K562 (cell line): Measurements from ENCODE around the gene EIF3I. TPM values are rescaled to one million over a fixed set of nuclear protein-coding genes. Genes with fewer than 3 reads are reported as not detected.

Experiments used
- CEBPG ChIP-seq, 3 experiments: fragments of 200-800 bp in 1 of 3; sonication (Bioruptor generic) in 1 of 3; sonication (generic) in 1 of 3; formaldehyde crosslinking in 1 of 3; IDR thresholded peaks in 2 of 3; conservative IDR thresholded peaks in 1 of 3; 2 replicates each; pipeline versions ENCODE4 v1.6.1 to v1.8.0; 2016 to 2022; ENCODE audit warnings: missing compliant biosample characterization in 2 of 3, missing genetic modification characterization in 2 of 3, mild to moderate bottlenecking in 1 of 3, missing genetic modification reagents in 1 of 3
- CHAMP1 ChIP-seq: fragments of 450-650 bp; IDR thresholded peaks from 2 replicates; pipeline ENCODE4 v1.6.1; 2016; ENCODE audit warnings: mild to moderate bottlenecking
- LEF1 ChIP-seq: fragments of 450-650 bp; IDR thresholded peaks from 2 replicates; pipeline ENCODE4 v1.6.1; 2016; ENCODE audit warnings: mild to moderate bottlenecking
- PBX2 ChIP-seq, 2 experiments: IDR thresholded peaks in 1 of 2; conservative IDR thresholded peaks in 1 of 2; 2 replicates each; pipeline ENCODE4 v1.6.1; 2016; ENCODE audit warnings: low read depth in 2 of 2, mild to moderate bottlenecking in 1 of 2, missing compliant biosample characterization in 1 of 2, missing genetic modification characterization in 1 of 2, moderate library complexity in 1 of 2
- SIRT6 ChIP-seq: IDR thresholded peaks from one replicate; pipeline ENCODE4 v1.6.1; 2012; ENCODE audit warnings: low read depth, mild to moderate bottlenecking, control low read depth, inconsistent platforms, low read length, moderate library complexity
- SREBF1 ChIP-seq: fragments of 150-350 bp; IDR thresholded peaks from 2 replicates; pipeline ENCODE4 v1.6.1; 2014; ENCODE audit warnings: antibody characterized with exemption, low read depth, low read length, borderline replicate concordance
- TBP ChIP-seq: optimal IDR thresholded peaks from 2 replicates; pipeline ENCODE3; 2011; ENCODE audit warnings: low read depth, low read length, improper control_type of control experiment
- TEAD2 ChIP-seq: fragments of 450-650 bp; IDR thresholded peaks from 2 replicates; pipeline ENCODE4 v1.6.1; 2016; ENCODE audit warnings: missing genetic modification characterization, control low read depth, missing compliant biosample characterization
- ZBED1 ChIP-seq: IDR thresholded peaks from 2 replicates; pipeline ENCODE4 v1.6.1; 2014
- ZNF407 ChIP-seq: fragments of 450-650 bp; IDR thresholded peaks from 2 replicates; pipeline ENCODE4 v1.6.1; 2016; ENCODE audit warnings: low read depth
- polyA plus RNA-seq, 8 experiments: library from polyadenylated mRNA; depleted of rRNA in 4 of 8; stranded (reverse) in 5 of 8; unstranded in 3 of 8; fragments of >200 nt; fragmentation: Nextera tagmentation in 2 of 8; fragmentation: Illumina TruSeq in 1 of 8; extraction: Ambion mirVana in 2 of 8; extraction: Trizol in 1 of 8; gene quantifications; 2 replicates each; pipeline versions ENCODE4 v1.2.1 to v1.2.3, GENCODE V29; 2011 to 2014; ENCODE audit warnings: inconsistent platforms in 1 of 8, missing spikeins in 1 of 8
- total RNA-seq, 7 experiments: library from RNA; depleted of rRNA in 6 of 7; stranded (reverse); fragments of >200 nt in 6 of 7; fragmentation: Illumina TruSeq in 2 of 7; extraction: Trizol in 2 of 7; gene quantifications; 2 replicates each; pipeline versions ENCODE4 v1.2.1 to v1.2.3, GENCODE V29; 2011 to 2021; ENCODE audit warnings: low replicate concordance in 1 of 7

Gene EIF3I
- total and polyA plus RNA-seq, 9 of the 15 experiments (the other 6 are each of a cell fraction or from before 2014, with no cell fraction given) = 414 to 1,526 (median 635) TPM

GRCh38 chr1:32179443-32180185 lies 42.6 kb upstream of the EIF3I start, which contains the start of gene TXLNA (continued):
- TF ChIP-seq LEF1 = no peak
- TF ChIP-seq SIRT6 = no peak
- TF ChIP-seq TBP = peak; percentile 85
- TF ChIP-seq SREBF1 = no peak
- no peak for TF ChIP-seq ZNF407
- TF ChIP-seq ZBED1 = no peak
- no peak for TF ChIP-seq CEBPG (CRISPR knock-in tag; IDR thresholded peaks at IDR 0.05)
- TF ChIP-seq CEBPG (tag; conservative IDR thresholded peaks at IDR 0.05 in 1 of 2, IDR thresholded peaks at IDR 0.05 in 1 of 2) = no peak
- no peak for TF ChIP-seq CHAMP1
- no peak for TF ChIP-seq TEAD2 (tag)
- no peak; the same call in 1 of the 2 replicates for TF ChIP-seq PBX2 (CRISPR knock-in tag; IDR thresholded peaks at IDR 0.05; ENCODE audit: low read depth)
- no peak; the same call in 1 of the 2 replicates for TF ChIP-seq PBX2 (tag; conservative IDR thresholded peaks at IDR 0.05; ENCODE audit: low read depth)
